Measurements from ENCODE around the gene TPX2. TPM values are rescaled to one million over a fixed set of nuclear protein-coding genes. Genes with fewer than 3 reads are reported as not detected.

TPX2 gene
- total RNA-seq, 6 donors from 2014 or later = 1.0 to 6.7 (median 3.8) TPM

GRCh38 chr20:31723319-31724078 is 15.6 kb upstream of the TPX2 start:
- Histone ChIP-seq H3K27ac (peak overlapping the region; percentile 99), H3K27me3 (no peaks in the 10 kb centered on the region), H3K4me1 (peaks cover 14 to 22% (median 18%) of the 10 kb centered on the region in 4 donors), H3K4me3 (peak overlapping the region; percentile 63 to 85 (median 72)), H3K36me3 (peaks cover 0 to 24% (median 6%) of the 10 kb centered on the region in 4 donors), H3K9me3 (no peaks in the 10 kb centered on the region)
- TF ChIP-seq POLR2AphosphoS5 (IDR thresholded peaks at IDR 0.05) = peak; percentile 56 to 70
- TF ChIP-seq POLR2A (IDR thresholded peaks at IDR 0.05) = peak in 3 of 4 donors; percentile 19 to 74 (median 68)
- TF ChIP-seq EP300 (IDR thresholded peaks at IDR 0.05) = no peak
- peak; percentile 85 to 98 (median 96) for TF ChIP-seq CTCF (IDR thresholded peaks at IDR 0.05)
- ATAC-seq (ENCODE audit: low FRiP score in 2 of 2) = peak; percentile 95 to 98
- DNase-seq = peak; percentile 99
- 0 to 1% methylated on average over 29 to 52 of the region's 77 CpGs for WGBS, 2 donors

GRCh38 chr20:31731321-31731717 is 7.8 kb upstream of the TPX2 start:
- DNase-seq (no peak), ATAC-seq (ENCODE audit: low FRiP score in 2 of 2) (no peak)
- Histone ChIP-seq H3K4me1 (no peaks in the 10 kb centered on the region), H3K27me3 (no peaks in the 10 kb centered on the region), H3K9me3 (no peaks in the 10 kb centered on the region), H3K27ac (no peak overlapping the region), H3K36me3 (no peaks in the 10 kb centered on the region), H3K4me3 (no peak overlapping the region)
- TF ChIP-seq EP300 (IDR thresholded peaks at IDR 0.05) (no peak), POLR2A (IDR thresholded peaks at IDR 0.05) (no peak), CTCF (IDR thresholded peaks at IDR 0.05) (no peak), POLR2AphosphoS5 (IDR thresholded peaks at IDR 0.05) (no peak)
- 78 to 91% methylated on average over 6 of the region's 6 CpGs for WGBS, 2 donors

GRCh38 chr20:31739550-31739977 is 474 bp downstream of the TPX2 start:
- peaks cover 6 to 18% (median 8%) of the 10 kb centered on the region in 4 donors for H3K4me1 ChIP-seq
- TF ChIP-seq CTCF (IDR thresholded peaks at IDR 0.05) = peak in 2 of 6 experiments; percentile 2 to 6
- no peak for TF ChIP-seq POLR2AphosphoS5 (IDR thresholded peaks at IDR 0.05)
- no peaks in the 10 kb centered on the region for H3K36me3 ChIP-seq
- ATAC-seq (ENCODE audit: low FRiP score in 2 of 2) (no peak), DNase-seq (no peak)
- H3K27ac ChIP-seq = peak overlapping the region in 2 of 4 donors; percentile 73 to 78
- peak overlapping the region; percentile 49 to 86 (median 72) for H3K4me3 ChIP-seq
- no peaks in the 10 kb centered on the region for H3K27me3 ChIP-seq
- 1 to 2% methylated on average over 11 of the region's 11 CpGs for WGBS, 2 donors
- no peaks in the 10 kb centered on the region for H3K9me3 ChIP-seq

- WGBS, 2 donors = 19 to 25% methylated on average over 1 of the region's 1 CpG
- no peak for ATAC-seq (ENCODE audit: low FRiP score in 2 of 2)
- TF ChIP-seq EP300 (IDR thresholded peaks at IDR 0.05) (no peak), POLR2AphosphoS5 (IDR thresholded peaks at IDR 0.05) (no peak), CTCF (IDR thresholded peaks at IDR 0.05) (no peak), POLR2A (IDR thresholded peaks at IDR 0.05) (no peak)
- DNase-seq = no peak
- H3K4me1 ChIP-seq = peaks cover 6 to 18% (median 8%) of the 10 kb centered on the region in 4 donors
- H3K36me3 ChIP-seq = no peaks in the 10 kb centered on the region
- H3K27ac ChIP-seq = no peak overlapping the region
- peak overlapping the region in 2 of 4 donors; percentile 64 to 86 for H3K4me3 ChIP-seq
- H3K27me3 ChIP-seq = no peaks in the 10 kb centered on the region
- H3K9me3 ChIP-seq = no peaks in the 10 kb centered on the region
These were observed 1.1 kb downstream of the TPX2 start for GRCh38 chr20:31740208-31740607.
